Stimulated activated CD8-positive, alpha-beta memory T cell treated with anti-CD3 and anti-CD28 coated beads, Interleukin-2, amount 100 ng/mL, for 48 hours (primary cell): Measurements from ENCODE around the gene TOGARAM1.

Experiments
- DNase-seq, 2 donors: peaks; one replicate each; pipeline ENCODE4 v3.0.0-alpha.2; 2020; ENCODE audit warnings: low read depth in 2 of 2

The TOGARAM1 gene

GRCh38 chr14:45094275-45094674 is 132.3 kb downstream of the TOGARAM1 start:
- DNase-seq, result no peak

GRCh38 chr14:45095143-45095542 is 133.2 kb downstream of the TOGARAM1 start:
- DNase-seq, result no peak

GRCh38 chr14:45096218-45096617 is 134.2 kb downstream of the TOGARAM1 start:
- DNase-seq, result no peak

- no peak for DNase-seq
Observed at GRCh38 chr14:45103806-45104205, 141.8 kb downstream of the TOGARAM1 start.

GRCh38 chr14:45104561-45104960 is 142.6 kb downstream of the TOGARAM1 start:
- DNase-seq, result no peak

GRCh38 chr14:45112896-45113781 is 151.1 kb downstream of the TOGARAM1 start:
- DNase-seq, result no peak

GRCh38 chr14:45114327-45114726 is 152.3 kb downstream of the TOGARAM1 start:
- no peak for DNase-seq

- DNase-seq, result no peak
Observed at GRCh38 chr14:45118594-45118993, 156.6 kb downstream of the TOGARAM1 start.

- DNase-seq, result no peak
Observed at GRCh38 chr14:45120096-45120495, 158.1 kb downstream of the TOGARAM1 start.

GRCh38 chr14:45123271-45123670 is 161.3 kb downstream of the TOGARAM1 start:
- DNase-seq, result no peak
